HEK293 (cell line): ENCODE results near the gene BANF2.

Experiments
- CTCF ChIA-PET: fragments of 350-600 bp; formaldehyde crosslinking; extraction: SDS; loops from one replicate; lab custom pipeline; 2021; ENCODE audit warnings: antibody characterized with exemption; lab: Yijun Ruan, JAX
- POLR2A ChIA-PET: fragments of 300-600 bp; formaldehyde crosslinking; extraction: SDS; loops from one replicate; lab custom pipeline; 2020; ENCODE audit warnings: antibody characterized with exemption, inconsistent platforms; lab: Yijun Ruan, JAX
- H3K27ac ChIP-seq: fragments of 200-500 bp; sonication (Bioruptor generic); 2 replicates; pipeline ENCODE4 v1.5.1; 2014; ENCODE audit warnings: low read depth, low read length, control low read depth, inconsistent platforms; ENCODE audit errors: extremely low read depth
- H3K36me3 ChIP-seq, 2 experiments: fragments of 200-500 bp in 1 of 2; sonication (Bioruptor generic) in 1 of 2; 1 replicate in 1 of 2; 2 replicates in 1 of 2; pipeline ENCODE4 v1.5.1; 2014 to 2017; ENCODE audit warnings: inconsistent platforms in 2 of 2, low read length in 2 of 2; ENCODE audit not compliant: control insufficient read depth in 2 of 2, insufficient read depth in 1 of 2
- H3K4me1 ChIP-seq: fragments of 200-500 bp; sonication (Bioruptor generic); 2 replicates; pipeline ENCODE4 v1.5.1; 2014; ENCODE audit warnings: mild to moderate bottlenecking, low read length, inconsistent platforms; ENCODE audit not compliant: control insufficient read depth, insufficient read depth
- H3K4me3 ChIP-seq: 2 replicates; pipeline ENCODE4 v1.5.1; 2011; ENCODE audit warnings: low read depth, mild to moderate bottlenecking, control low read depth, low read length, moderate library complexity
- H3K9me3 ChIP-seq: fragments of 200-500 bp; sonication (Bioruptor generic); 2 replicates; pipeline ENCODE4 v1.5.1; 2014; ENCODE audit warnings: low read depth, low read length, inconsistent platforms; ENCODE audit not compliant: control insufficient read depth, insufficient read depth
- EGR2 ChIP-seq: fragments of 450-650 bp; formaldehyde crosslinking; IDR thresholded peaks from 2 replicates; pipeline ENCODE4 v1.5.1; 2016; ENCODE audit warnings: low read depth, missing biosample characterization, missing genetic modification characterization
- GFI1B ChIP-seq: fragments of 450-650 bp; formaldehyde crosslinking; IDR thresholded peaks from 2 replicates; pipeline ENCODE4 v1.5.1; 2016; ENCODE audit warnings: missing biosample characterization, missing genetic modification characterization
- HOXC10 ChIP-seq: sonication (generic); formaldehyde crosslinking; IDR thresholded peaks from 2 replicates; pipeline ENCODE4 v1.8.1; 2023; ENCODE audit warnings: mild to moderate bottlenecking, missing genetic modification reagents
- SALL2 ChIP-seq: fragments of 450-650 bp; formaldehyde crosslinking; IDR thresholded peaks from 2 replicates; pipeline ENCODE4 v1.5.0; 2017; ENCODE audit warnings: missing biosample characterization, mild to moderate bottlenecking, missing genetic modification characterization, borderline replicate concordance
- WT1 ChIP-seq: fragments of 450-650 bp; formaldehyde crosslinking; IDR thresholded peaks from 2 replicates; pipeline ENCODE4 v1.5.1; 2016; ENCODE audit warnings: missing biosample characterization, missing genetic modification characterization
- ZBTB10 ChIP-seq: fragments of 450-650 bp; formaldehyde crosslinking; IDR thresholded peaks from 2 replicates; pipeline ENCODE4 v1.5.1; 2016; ENCODE audit warnings: missing biosample characterization, missing genetic modification characterization
- ZNF121 ChIP-seq: fragments of 450-650 bp; formaldehyde crosslinking; IDR thresholded peaks from 2 replicates; pipeline ENCODE4 v1.5.1; 2016; ENCODE audit warnings: missing biosample characterization, missing genetic modification characterization
- ZNF146 ChIP-seq: fragments of 450-650 bp; formaldehyde crosslinking; IDR thresholded peaks from 2 replicates; pipeline ENCODE4 v1.5.1; 2016; ENCODE audit warnings: missing biosample characterization, missing genetic modification characterization
- ZNF18 ChIP-seq: fragments of 450-650 bp; formaldehyde crosslinking; IDR thresholded peaks from 2 replicates; pipeline ENCODE4 v1.5.1; 2016; ENCODE audit warnings: missing biosample characterization, missing genetic modification characterization
- ZNF23 ChIP-seq: fragments of 450-650 bp; formaldehyde crosslinking; IDR thresholded peaks from 2 replicates; pipeline ENCODE4 v1.5.1; 2016; ENCODE audit warnings: missing biosample characterization, missing genetic modification characterization, borderline replicate concordance
- ZNF274 ChIP-seq, 2 experiments: fragments of 200-500 bp in 1 of 2; fragments of 450-650 bp in 1 of 2; sonication (Bioruptor generic) in 1 of 2; formaldehyde crosslinking in 1 of 2; IDR thresholded peaks; 2 replicates each; pipeline versions ENCODE4 v1.5.1 to v1.6.1; 2014 to 2016; ENCODE audit warnings: borderline replicate concordance in 1 of 2, inconsistent platforms in 1 of 2, low read length in 1 of 2, missing biosample characterization in 1 of 2, missing genetic modification characterization in 1 of 2
- ZNF354C ChIP-seq: fragments of 450-650 bp; formaldehyde crosslinking; IDR thresholded peaks from 2 replicates; pipeline ENCODE4 v1.5.1; 2016; ENCODE audit warnings: missing biosample characterization, missing genetic modification characterization, low read depth, borderline replicate concordance
- ZNF426 ChIP-seq: fragments of 450-650 bp; formaldehyde crosslinking; IDR thresholded peaks from 2 replicates; pipeline ENCODE4 v1.5.1; 2017; ENCODE audit warnings: missing biosample characterization, missing genetic modification characterization, mild to moderate bottlenecking, inconsistent platforms, moderate library complexity
- ZNF433 ChIP-seq: fragments of 450-650 bp; formaldehyde crosslinking; IDR thresholded peaks from 2 replicates; pipeline ENCODE4 v1.5.1; 2016; ENCODE audit warnings: missing biosample characterization, missing genetic modification characterization, low read depth
- ZNF514 ChIP-seq: fragments of 450-650 bp; formaldehyde crosslinking; IDR thresholded peaks from 2 replicates; pipeline ENCODE4 v1.5.1; 2016; ENCODE audit warnings: missing biosample characterization, missing genetic modification characterization
- ZNF654 ChIP-seq: fragments of 450-650 bp; formaldehyde crosslinking; IDR thresholded peaks from 2 replicates; pipeline ENCODE4 v1.5.1; 2016; ENCODE audit warnings: low read depth, missing biosample characterization, missing genetic modification characterization
- ZNF664 ChIP-seq: fragments of 450-650 bp; formaldehyde crosslinking; IDR thresholded peaks from 2 replicates; pipeline ENCODE4 v1.5.1; 2016; ENCODE audit warnings: missing biosample characterization, missing genetic modification characterization
- ZNF701 ChIP-seq: fragments of 450-650 bp; formaldehyde crosslinking; IDR thresholded peaks from 2 replicates; pipeline ENCODE4 v1.5.1; 2016; ENCODE audit warnings: missing biosample characterization, missing genetic modification characterization
- TF ChIP-seq, protein P1 (sequence below): IDR thresholded peaks from 2 replicates; pipeline ENCODE4 v1.6.1; 2011; ENCODE audit warnings: mild to moderate bottlenecking, low read depth, low read length, borderline replicate concordance
- TF ChIP-seq, protein P2 (sequence below): fragments of 450-650 bp; formaldehyde crosslinking; IDR thresholded peaks from 2 replicates; pipeline ENCODE4 v1.5.1; 2016; ENCODE audit warnings: missing biosample characterization, missing genetic modification characterization, low read depth
- TF ChIP-seq, protein P3 (sequence below): fragments of 450-650 bp; formaldehyde crosslinking; IDR thresholded peaks from 2 replicates; pipeline ENCODE4 v1.5.1; 2016; ENCODE audit warnings: missing biosample characterization, missing genetic modification characterization
- TF ChIP-seq, protein P4 (sequence below): fragments of 450-650 bp; formaldehyde crosslinking; IDR thresholded peaks from 2 replicates; pipeline ENCODE4 v1.5.1; 2016; ENCODE audit warnings: missing biosample characterization, missing genetic modification characterization

Gene BANF2

GRCh38 chr20:17782768-17783167 lies 83.0 kb downstream of the BANF2 start (continued):
- TF ChIP-seq, protein P1, sequence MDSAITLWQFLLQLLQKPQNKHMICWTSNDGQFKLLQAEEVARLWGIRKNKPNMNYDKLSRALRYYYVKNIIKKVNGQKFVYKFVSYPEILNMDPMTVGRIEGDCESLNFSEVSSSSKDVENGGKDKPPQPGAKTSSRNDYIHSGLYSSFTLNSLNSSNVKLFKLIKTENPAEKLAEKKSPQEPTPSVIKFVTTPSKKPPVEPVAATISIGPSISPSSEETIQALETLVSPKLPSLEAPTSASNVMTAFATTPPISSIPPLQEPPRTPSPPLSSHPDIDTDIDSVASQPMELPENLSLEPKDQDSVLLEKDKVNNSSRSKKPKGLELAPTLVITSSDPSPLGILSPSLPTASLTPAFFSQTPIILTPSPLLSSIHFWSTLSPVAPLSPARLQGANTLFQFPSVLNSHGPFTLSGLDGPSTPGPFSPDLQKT: no peak
- TF ChIP-seq, all 188 proteins: peak for 0

DNA sequence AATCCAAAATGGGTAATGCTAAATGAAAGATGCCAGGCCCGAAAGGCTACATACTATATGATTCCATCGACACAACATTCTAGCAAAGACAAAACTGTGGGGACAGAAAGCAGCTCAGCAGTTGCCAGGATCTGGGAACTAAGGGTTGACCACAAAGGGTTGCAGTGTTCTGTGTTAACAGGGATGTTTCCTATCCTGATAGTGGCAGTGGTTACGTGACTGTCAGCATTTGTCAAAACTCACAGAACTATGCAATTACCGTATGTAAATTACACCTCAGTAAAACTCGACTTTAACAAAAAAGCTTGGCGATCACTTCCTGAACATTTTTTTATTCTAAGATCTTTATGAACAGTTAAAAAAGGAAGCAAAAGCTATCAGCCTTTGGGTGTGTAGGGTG lies 83.9 kb downstream of the BANF2 start:
- Histone ChIP-seq H3K4me1 (no peaks in the 10 kb centered on the region), H3K27ac (no peak overlapping the region), H3K4me3 (no peak overlapping the region), H3K36me3 (no peaks in the 10 kb centered on the region), H3K9me3 (no peaks in the 10 kb centered on the region)
- ChIA-PET CTCF (no interaction called here), POLR2A (no interaction called here)
- TF ChIP-seq, protein P2, sequence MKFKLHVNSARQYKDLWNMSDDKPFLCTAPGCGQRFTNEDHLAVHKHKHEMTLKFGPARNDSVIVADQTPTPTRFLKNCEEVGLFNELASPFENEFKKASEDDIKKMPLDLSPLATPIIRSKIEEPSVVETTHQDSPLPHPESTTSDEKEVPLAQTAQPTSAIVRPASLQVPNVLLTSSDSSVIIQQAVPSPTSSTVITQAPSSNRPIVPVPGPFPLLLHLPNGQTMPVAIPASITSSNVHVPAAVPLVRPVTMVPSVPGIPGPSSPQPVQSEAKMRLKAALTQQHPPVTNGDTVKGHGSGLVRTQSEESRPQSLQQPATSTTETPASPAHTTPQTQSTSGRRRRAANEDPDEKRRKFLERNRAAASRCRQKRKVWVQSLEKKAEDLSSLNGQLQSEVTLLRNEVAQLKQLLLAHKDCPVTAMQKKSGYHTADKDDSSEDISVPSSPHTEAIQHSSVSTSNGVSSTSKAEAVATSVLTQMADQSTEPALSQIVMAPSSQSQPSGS (tag by site-specific recombination): no peak
- TF ChIP-seq ZNF121 (tag by site-specific recombination): no peak

- CTCF ChIA-PET: interaction anchor here (0.6 kb wide), 2 partner anchors 39 to 799 kb away, joined by 4 to 5 read pairs; no protein-coding TSS in a partner anchor
- TF ChIP-seq ZNF514 (tag by site-specific recombination): no peak
- TF ChIP-seq SALL2 (tag by site-specific recombination): no peak
- TF ChIP-seq WT1 (tag by site-specific recombination): no peak
- no peak for TF ChIP-seq ZNF664 (tag by site-specific recombination)
- no peak for TF ChIP-seq ZNF426 (tag by site-specific recombination)
- TF ChIP-seq ZNF654: no peak
- no peak for TF ChIP-seq HOXC10 (CRISPR knock-in tag)
- TF ChIP-seq GFI1B (tag by site-specific recombination): no peak
- no peak for TF ChIP-seq ZNF354C (tag by site-specific recombination)
- TF ChIP-seq, protein P3, sequence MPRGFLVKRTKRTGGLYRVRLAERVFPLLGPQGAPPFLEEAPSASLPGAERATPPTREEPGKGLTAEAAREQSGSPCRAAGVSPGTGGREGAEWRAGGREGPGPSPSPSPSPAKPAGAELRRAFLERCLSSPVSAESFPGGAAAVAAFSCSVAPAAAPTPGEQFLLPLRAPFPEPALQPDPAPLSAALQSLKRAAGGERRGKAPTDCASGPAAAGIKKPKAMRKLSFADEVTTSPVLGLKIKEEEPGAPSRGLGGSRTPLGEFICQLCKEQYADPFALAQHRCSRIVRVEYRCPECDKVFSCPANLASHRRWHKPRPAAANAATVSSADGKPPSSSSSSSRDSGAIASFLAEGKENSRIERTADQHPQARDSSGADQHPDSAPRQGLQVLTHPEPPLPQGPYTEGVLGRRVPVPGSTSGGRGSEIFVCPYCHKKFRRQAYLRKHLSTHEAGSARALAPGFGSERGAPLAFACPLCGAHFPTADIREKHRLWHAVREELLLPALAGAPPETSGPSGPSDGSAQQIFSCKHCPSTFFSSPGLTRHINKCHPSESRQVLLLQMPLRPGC (tag by site-specific recombination): no peak
- no peak for TF ChIP-seq ZBTB10 (tag by site-specific recombination)
- TF ChIP-seq ZNF23 (tag by site-specific recombination): no peak
- TF ChIP-seq ZNF701 (tag by site-specific recombination): no peak
- no peak for TF ChIP-seq ZNF146 (tag by site-specific recombination)
- no peak for TF ChIP-seq EGR2 (tag by site-specific recombination)
- TF ChIP-seq ZNF433 (tag by site-specific recombination): no peak
- TF ChIP-seq, protein P4, sequence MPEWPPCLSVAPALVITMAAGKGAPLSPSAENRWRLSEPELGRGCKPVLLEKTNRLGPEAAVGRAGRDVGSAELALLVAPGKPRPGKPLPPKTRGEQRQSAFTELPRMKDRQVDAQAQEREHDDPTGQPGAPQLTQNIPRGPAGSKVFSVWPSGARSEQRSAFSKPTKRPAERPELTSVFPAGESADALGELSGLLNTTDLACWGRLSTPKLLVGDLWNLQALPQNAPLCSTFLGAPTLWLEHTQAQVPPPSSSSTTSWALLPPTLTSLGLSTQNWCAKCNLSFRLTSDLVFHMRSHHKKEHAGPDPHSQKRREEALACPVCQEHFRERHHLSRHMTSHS (tag by site-specific recombination): no peak
- no peak for TF ChIP-seq ZNF18 (tag by site-specific recombination)
- TF ChIP-seq ZNF274 (IDR thresholded peaks at IDR 0.05; ENCODE audit: low read length): no peak
- no peak for TF ChIP-seq ZNF274 (tag by site-specific recombination; IDR thresholded peaks at IDR 0.05; ENCODE audit: borderline replicate concordance)
Measured at GRCh38 chr20:17785007-17785406, 85.2 kb downstream of the BANF2 start.

More at GRCh38 chr20:17785007-17785406, 85.2 kb downstream of the BANF2 start:
- H3K27ac ChIP-seq: no peak overlapping the region
- POLR2A ChIA-PET: interaction anchor here (0.7 kb wide), 1 partner anchor 33 kb away, joined by 4 read pairs; no protein-coding TSS in a partner anchor
- H3K4me3 ChIP-seq: no peak overlapping the region
- no peaks in the 10 kb centered on the region for H3K4me1 ChIP-seq
- H3K9me3 ChIP-seq: no peaks in the 10 kb centered on the region
- H3K36me3 ChIP-seq: no peaks in the 10 kb centered on the region
